GM12892 (cell line): ENCODE measurements around the gene SULT1A3.

Source experiments
- POLR2A ChIP-seq: IDR thresholded peaks from 2 replicates; pipeline ENCODE4 v1.6.1; 2011; ENCODE audit warnings: low read depth, low read length, control low read depth
- POLR2AphosphoS5 ChIP-seq: IDR thresholded peaks from 2 replicates; pipeline ENCODE4 v1.6.1; 2011; ENCODE audit warnings: low read depth, low read length, control low read depth
- TAF1 ChIP-seq: IDR thresholded peaks from 2 replicates; pipeline ENCODE4 v1.6.1; 2011; ENCODE audit warnings: low read depth, mild to moderate bottlenecking, control low read depth, low read length, borderline replicate concordance

GRCh38 chr16:30179931-30180330 lies 19.1 kb upstream of the SULT1A3 start:
- TF ChIP-seq POLR2AphosphoS5 (no peak), POLR2A (no peak), TAF1 (no peak)
